Thymus (tissue), 11 donors: ENCODE measurements around the gene LRRC8D. TPM values are rescaled to one million over a fixed set of nuclear protein-coding genes. Genes with fewer than 3 reads are reported as not detected.

Experiments used
- DNase-seq, 9 donors: peaks; one replicate each; pipeline ENCODE4 v3.0.0-alpha.2; 2013; ENCODE audit warnings: low spot score in 9 of 9, low read depth in 6 of 9, missing footprints in 1 of 9
- H3K27ac ChIP-seq, 2 donors: one replicate each; pipeline ENCODE4 v1.5.1; 2013; ENCODE audit warnings: control low read depth in 1 of 2, low read depth in 1 of 2, low read length in 1 of 2, mild to moderate bottlenecking in 1 of 2, moderate library complexity in 1 of 2
- H3K27me3 ChIP-seq, 2 donors: one replicate each; pipeline ENCODE4 v1.5.1; 2013; ENCODE audit warnings: low read length in 1 of 2; ENCODE audit not compliant: control insufficient read depth in 2 of 2, insufficient read depth in 1 of 2
- H3K36me3 ChIP-seq, 2 donors: one replicate each; pipeline ENCODE4 v1.5.1; 2013; ENCODE audit warnings: low read length in 1 of 2, mild to moderate bottlenecking in 1 of 2, moderate library complexity in 1 of 2; ENCODE audit not compliant: control insufficient read depth in 2 of 2, insufficient read depth in 2 of 2
- H3K4me1 ChIP-seq, 2 donors: one replicate each; pipeline ENCODE4 v1.5.1; 2013; ENCODE audit warnings: low read length in 2 of 2; ENCODE audit not compliant: control insufficient read depth in 2 of 2, insufficient read depth in 2 of 2
- H3K4me3 ChIP-seq, 2 donors: one replicate each; pipeline ENCODE4 v1.5.1; 2013; ENCODE audit warnings: low read length in 2 of 2, control low read depth in 1 of 2, mild to moderate bottlenecking in 1 of 2
- H3K9me3 ChIP-seq, 2 donors: one replicate each; pipeline ENCODE4 v1.5.1; 2013; ENCODE audit warnings: low read length in 1 of 2, mild to moderate bottlenecking in 1 of 2; ENCODE audit not compliant: control insufficient read depth in 2 of 2, insufficient read depth in 1 of 2
- WGBS: extraction: QIAGEN DNeasy Blood & Tissue Kit; methylation state at CpG from one replicate; pipeline ENCODE4 v1.1.7; 2013; 5-methylcytosine and 5-hydroxymethylcytosine counted together
- polyA plus RNA-seq: library from polyadenylated mRNA; stranded (reverse); fragments of 200-250 nt; gene quantifications from one replicate; pipeline ENCODE4 v1.2.3, GENCODE V29; 2013
- total RNA-seq: library from RNA; stranded (reverse); fragments of 120-200 nt; gene quantifications from one replicate; pipeline ENCODE4 v1.2.4, GENCODE V29; 2013
- donor health status: healthy.

LRRC8D gene
- total and polyA plus RNA-seq, 2 donors, result 23.6 to 23.8 TPM

GRCh38 chr1:89908273-89908671 is 87.4 kb downstream of the LRRC8D start:
- H3K27ac ChIP-seq, result no peak overlapping the region
- 98% methylated on average over 2 of the region's 2 CpGs for WGBS
- H3K27me3 ChIP-seq, result no peaks in the 10 kb centered on the region
- H3K9me3 ChIP-seq, result no peaks in the 10 kb centered on the region
- no peak overlapping the region for H3K4me3 ChIP-seq
- no peak for DNase-seq
- peaks cover 5 to 18% of the 10 kb centered on the region in 2 donors for H3K4me1 ChIP-seq
- peaks cover 0 to 5% of the 10 kb centered on the region in 2 donors for H3K36me3 ChIP-seq

- H3K36me3 ChIP-seq, result peaks cover 0 to 5% of the 10 kb centered on the region in 2 donors
- H3K9me3 ChIP-seq, result no peaks in the 10 kb centered on the region
- no peaks in the 10 kb centered on the region for H3K27me3 ChIP-seq
- H3K4me3 ChIP-seq, result no peak overlapping the region
- DNase-seq, result no peak
- WGBS, result 52% methylated on average over 5 of the region's 5 CpGs
- no peak overlapping the region for H3K27ac ChIP-seq
- H3K4me1 ChIP-seq, result peaks cover 5 to 18% of the 10 kb centered on the region in 2 donors
Observed at GRCh38 chr1:89908672-89909436, 88.0 kb downstream of the LRRC8D start.

- Histone ChIP-seq H3K4me3 (no peak overlapping the region), H3K27ac (no peak overlapping the region), H3K4me1 (peaks cover 5 to 12% of the 10 kb centered on the region in 2 donors), H3K36me3 (peaks cover 0 to 5% of the 10 kb centered on the region in 2 donors), H3K27me3 (no peaks in the 10 kb centered on the region), H3K9me3 (no peaks in the 10 kb centered on the region)
- no peak for DNase-seq
Observed at GRCh38 chr1:89910268-89910667, 89.4 kb downstream of the LRRC8D start.

- WGBS, result 93% methylated on average over 2 of the region's 2 CpGs
- no peaks in the 10 kb centered on the region for H3K27me3 ChIP-seq
- no peak for DNase-seq
- H3K27ac ChIP-seq, result no peak overlapping the region
- peaks cover 0 to 5% of the 10 kb centered on the region in 2 donors for H3K36me3 ChIP-seq
- no peaks in the 10 kb centered on the region for H3K9me3 ChIP-seq
- no peak overlapping the region for H3K4me3 ChIP-seq
- H3K4me1 ChIP-seq, result peaks cover 5 to 12% of the 10 kb centered on the region in 2 donors
Observed at GRCh38 chr1:89910780-89911179, 89.9 kb downstream of the LRRC8D start.

GRCh38 chr1:89911191-89911991 is 90.6 kb downstream of the LRRC8D start:
- Histone ChIP-seq H3K36me3 (peaks cover 0 to 5% of the 10 kb centered on the region in 2 donors), H3K27me3 (no peaks in the 10 kb centered on the region), H3K4me1 (peaks cover 5 to 10% of the 10 kb centered on the region in 2 donors), H3K27ac (no peak overlapping the region), H3K4me3 (no peak overlapping the region), H3K9me3 (no peaks in the 10 kb centered on the region)
- DNase-seq, result no peak
- 97% methylated on average over 10 of the region's 10 CpGs for WGBS

- Histone ChIP-seq H3K4me1 (peaks cover 3 to 4% of the 10 kb centered on the region in 2 donors), H3K27me3 (no peaks in the 10 kb centered on the region), H3K27ac (no peak overlapping the region), H3K4me3 (no peak overlapping the region), H3K36me3 (peaks cover 0 to 5% of the 10 kb centered on the region in 2 donors), H3K9me3 (no peaks in the 10 kb centered on the region)
- no peak for DNase-seq
- 97% methylated on average over 1 of the region's 1 CpG for WGBS
Observed at GRCh38 chr1:89912073-89912472, 91.2 kb downstream of the LRRC8D start.

- Histone ChIP-seq H3K27me3 (no peaks in the 10 kb centered on the region), H3K9me3 (no peaks in the 10 kb centered on the region)
- WGBS, result 94% methylated on average over 4 of the region's 4 CpGs
Observed at GRCh38 chr1:89913353-89914095, 92.7 kb downstream of the LRRC8D start.

GRCh38 chr1:89917353-89917752 is 96.5 kb downstream of the LRRC8D start:
- no peaks in the 10 kb centered on the region for H3K4me1 ChIP-seq
- H3K27ac ChIP-seq, result no peak overlapping the region
- H3K9me3 ChIP-seq, result no peaks in the 10 kb centered on the region
- H3K27me3 ChIP-seq, result no peaks in the 10 kb centered on the region
- H3K4me3 ChIP-seq, result no peak overlapping the region
- DNase-seq, result no peak
- H3K36me3 ChIP-seq, result no peaks in the 10 kb centered on the region
- 96% methylated on average over 1 of the region's 1 CpG for WGBS

More at GRCh38 chr1:89913353-89914095, 92.7 kb downstream of the LRRC8D start:
- H3K27ac ChIP-seq, result no peak overlapping the region
- peaks cover 1 to 3% of the 10 kb centered on the region in 2 donors for H3K4me1 ChIP-seq
- no peak for DNase-seq
- no peak overlapping the region for H3K4me3 ChIP-seq
- H3K36me3 ChIP-seq, result peaks cover 0 to 5% of the 10 kb centered on the region in 2 donors
